Adrenal gland (tissue), 12 donors: ENCODE data around the gene KLHL26. TPM values are rescaled to one million over a fixed set of nuclear protein-coding genes. Genes with fewer than 3 reads are reported as not detected.

Experiments
- DNase-seq, 7 donors: peaks; one replicate each; pipeline ENCODE4 v3.0.0-alpha.2; 2019 to 2020
- H3K27ac ChIP-seq, 5 donors: fragments of 200-600 bp; sonication (generic) in 4 of 5; 1 replicate in 3 of 5; 2 replicates in 2 of 5; pipeline versions ENCODE4 v1.5.1 to v1.8.0; 2016 to 2020; ENCODE audit warnings: mild to moderate bottlenecking in 1 of 5
- H3K27me3 ChIP-seq: fragments of 200-600 bp; 2 replicates; pipeline ENCODE4 v1.8.0; 2021
- H3K36me3 ChIP-seq, 2 donors: fragments of 200-600 bp; replicated peaks in 1 of 2; 1 replicate in 1 of 2; 2 replicates in 1 of 2; pipeline versions ENCODE4 v1.5.1 to v1.8.0; 2018 to 2022
- H3K4me1 ChIP-seq, 2 donors: fragments of 200-600 bp; replicated peaks in 1 of 2; 1 replicate in 1 of 2; 2 replicates in 1 of 2; pipeline versions ENCODE4 v1.5.1 to v1.8.0; 2018 to 2021
- H3K4me3 ChIP-seq, 4 donors: fragments of 200-600 bp; sonication (generic) in 3 of 4; one replicate each; pipeline ENCODE4 v1.5.1; 2016 to 2018
- H3K9me3 ChIP-seq, 3 donors: fragments of 200-600 bp; sonication (generic) in 1 of 3; replicated peaks in 1 of 3; 1 replicate in 2 of 3; 2 replicates in 1 of 3; pipeline versions ENCODE4 v1.5.1 to v1.8.0; 2016 to 2021
- CTCF ChIP-seq, 6 experiments: fragments of 450-650 bp in 4 of 6; fragments of 200-600 bp in 2 of 6; sonication (generic) in 1 of 6; IDR thresholded peaks; 1 replicate in 5 of 6; 2 replicates in 1 of 6; pipeline versions ENCODE4 v1.5.1 to v1.8.0; 2016 to 2021; ENCODE audit warnings: antibody characterized with exemption in 6 of 6, mild to moderate bottlenecking in 2 of 6, moderate library complexity in 1 of 6
- POLR2A ChIP-seq, 2 donors: fragments of 450-650 bp; IDR thresholded peaks; one replicate each; pipeline ENCODE4 v1.6.1; 2017; ENCODE audit warnings: antibody characterized with exemption in 2 of 2, mild to moderate bottlenecking in 2 of 2, moderate library complexity in 1 of 2
- whole genome bisulfite sequencing, 4 donors: extraction: QIAGEN DNeasy Blood & Tissue Kit in 2 of 4; methylation state at CpG; one replicate each; pipeline versions ENCODE4 v1.1.5 to v1.1.7; 2013 to 2017; 5-methylcytosine and 5-hydroxymethylcytosine counted together
- intact Hi-C, 2 donors: fragments of 100-400 bp; cut with DNase I; formaldehyde crosslinking; loops; one replicate each; pipeline versions ENCODE4 v1.14.1 to v1.15.0; 2022 to 2023
- polyA plus RNA-seq, 3 donors: library from polyadenylated mRNA; stranded (reverse); fragments of 200-250 nt in 2 of 3; fragments of 350-450 nt in 1 of 3; fragmentation: Illumina TruSeq in 1 of 3; extraction: RNeasy Lipid Tissue Mini Kit (QIAGEN cat#74804) in 1 of 3; gene quantifications; one replicate each; pipeline ENCODE4 v1.2.3, GENCODE V29; 2013 to 2014
- total RNA-seq, 9 donors: library from RNA; depleted of rRNA in 4 of 9; stranded (reverse); fragments of >200 nt in 4 of 9; fragments of 120-200 nt in 1 of 9; fragmentation: NEBNext Ultra II Directional in 1 of 9; extraction: Animal tissue kit (Norgen Biotek cat#: 25700) in 1 of 9; gene quantifications; one replicate each; pipeline versions ENCODE4 v1.1.0 to v1.2.4, GENCODE V29; 2013 to 2023
- donor health status: healthy with polysubstance abuse.
- donor health status: Bipolar disorder and iron deficiency.
- donor health status: DM: yes; HTN: yes; CAD: no.
- donor health status: DM: no; HTN: no; CAD: no.
- donor health status: DM: no; HTN: no; CAD: no.
- donor health status: DM: yes; HTN: yes; CAD: no.

Gene KLHL26
- total and polyA plus RNA-seq, 12 donors, result 1.4 to 15.2 (median 8.2) TPM

GRCh38 chr19:18699403-18700054 lies 62.7 kb downstream of the KLHL26 start:
- no peaks in the 10 kb centered on the region for H3K27me3 ChIP-seq
- intact Hi-C loops, result no loop called here
- H3K36me3 ChIP-seq, result no peaks in the 10 kb centered on the region
- H3K4me1 ChIP-seq, result peaks cover 13 to 19% of the 10 kb centered on the region in 2 donors
- H3K4me3 ChIP-seq, result no peak overlapping the region
- peak overlapping the region in 2 of 5 donors; percentile 71 to 78 for H3K27ac ChIP-seq
- no peaks in the 10 kb centered on the region for H3K9me3 ChIP-seq
- 77 to 84% (median 82%) methylated on average over 9 to 14 of the region's 14 CpGs for WGBS, 4 donors
- DNase-seq, result no peak
- TF ChIP-seq POLR2A (IDR thresholded peaks at IDR 0.05) (no peak), CTCF (IDR thresholded peaks at IDR 0.05) (no peak)

GRCh38 chr19:18700501-18701249 lies 63.8 kb downstream of the KLHL26 start:
- Histone ChIP-seq H3K36me3 (no peaks in the 10 kb centered on the region), H3K27me3 (no peaks in the 10 kb centered on the region), H3K4me1 (peaks cover 13 to 19% of the 10 kb centered on the region in 2 donors), H3K27ac (peak overlapping the region in 4 of 5 donors; percentile 3 to 84 (median 68)), H3K9me3 (no peaks in the 10 kb centered on the region), H3K4me3 (peak overlapping the region in 2 of 4 donors; percentile 42 to 58)
- intact Hi-C loops, result no loop called here
- TF ChIP-seq CTCF (IDR thresholded peaks at IDR 0.05) (no peak), POLR2A (IDR thresholded peaks at IDR 0.05) (peak in 1 of 2 donors; percentile 11)
- DNase-seq, result peak; percentile 56 to 84 (median 75)
- WGBS, 4 donors, result 6 to 41% (median 16%) methylated on average over 22 to 35 of the region's 35 CpGs

GRCh38 chr19:18701250-18701608 lies 64.4 kb downstream of the KLHL26 start:
- no peak for TF ChIP-seq CTCF (IDR thresholded peaks at IDR 0.05)
- no peak for TF ChIP-seq POLR2A (IDR thresholded peaks at IDR 0.05)
- H3K27ac ChIP-seq, result peak overlapping the region in 2 of 5 donors; percentile 78 to 84
- no peaks in the 10 kb centered on the region for H3K36me3 ChIP-seq
- H3K4me1 ChIP-seq, result peaks cover 13 to 19% of the 10 kb centered on the region in 2 donors
- DNase-seq, result no peak
- H3K27me3 ChIP-seq, result no peaks in the 10 kb centered on the region
- WGBS, 4 donors, result 19 to 43% (median 25%) methylated on average over 2 to 7 of the region's 7 CpGs
- H3K9me3 ChIP-seq, result no peaks in the 10 kb centered on the region
- peak overlapping the region in 1 of 4 donors; percentile 58 for H3K4me3 ChIP-seq
- intact Hi-C loops, result no loop called here

- no peaks in the 10 kb centered on the region for H3K36me3 ChIP-seq
- peaks cover 13 to 19% of the 10 kb centered on the region in 2 donors for H3K4me1 ChIP-seq
- H3K9me3 ChIP-seq, result no peaks in the 10 kb centered on the region
- TF ChIP-seq POLR2A (IDR thresholded peaks at IDR 0.05), result no peak
- TF ChIP-seq CTCF (IDR thresholded peaks at IDR 0.05), result no peak
- no peak overlapping the region for H3K27ac ChIP-seq
- DNase-seq, result no peak
- H3K27me3 ChIP-seq, result no peaks in the 10 kb centered on the region
- WGBS, 4 donors, result 81 to 92% (median 87%) methylated on average over 4 of the region's 4 CpGs
- no peak overlapping the region for H3K4me3 ChIP-seq
- intact Hi-C loops, result no loop called here
Observed at GRCh38 chr19:18704054-18704453, 67.2 kb downstream of the KLHL26 start.
